Measurements from ENCODE around the gene C6orf89.

C6orf89 gene

DNA sequence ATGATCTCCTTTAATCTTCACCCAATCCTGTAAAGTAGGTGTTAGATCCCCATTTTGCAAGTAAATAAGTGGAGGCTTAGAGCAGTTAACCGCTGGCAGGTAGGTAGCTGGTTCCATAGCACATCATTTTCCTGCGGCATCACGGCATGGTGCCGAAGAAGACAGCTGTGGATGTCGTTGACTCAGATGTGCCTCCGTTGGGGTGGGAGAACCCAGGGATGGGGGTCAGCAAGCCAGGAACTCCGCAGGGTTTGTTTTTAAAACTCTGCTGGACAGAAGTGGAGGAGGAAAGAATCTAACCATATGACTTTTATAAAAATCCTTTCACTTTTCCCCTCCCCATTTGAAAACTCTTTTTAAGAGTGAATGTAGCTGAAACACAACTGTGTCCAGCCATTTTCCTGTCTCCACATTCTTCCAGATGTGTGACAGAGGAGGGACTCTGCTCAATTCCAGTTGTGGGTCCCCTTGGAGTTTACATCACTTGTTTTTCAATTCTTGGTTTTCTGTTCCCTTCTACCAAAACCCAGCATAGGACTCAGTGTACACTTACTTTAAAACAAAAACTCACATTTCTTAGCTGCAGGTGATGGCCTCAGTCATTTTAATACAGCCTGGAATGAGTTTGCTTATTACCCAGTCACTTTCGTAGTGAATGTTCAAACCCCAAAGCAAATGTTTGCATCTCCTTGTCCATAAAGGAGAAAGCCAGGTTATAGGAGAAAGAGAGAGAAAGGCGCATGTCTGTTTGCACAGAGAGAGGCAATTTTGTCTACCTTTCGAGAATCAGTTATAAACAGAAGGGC lies 41.2 kb downstream of the C6orf89 start:
- no peak for DNase-seq (ENCODE audit: extremely low read depth, low read depth)
- TF ChIP-seq, protein P1, sequence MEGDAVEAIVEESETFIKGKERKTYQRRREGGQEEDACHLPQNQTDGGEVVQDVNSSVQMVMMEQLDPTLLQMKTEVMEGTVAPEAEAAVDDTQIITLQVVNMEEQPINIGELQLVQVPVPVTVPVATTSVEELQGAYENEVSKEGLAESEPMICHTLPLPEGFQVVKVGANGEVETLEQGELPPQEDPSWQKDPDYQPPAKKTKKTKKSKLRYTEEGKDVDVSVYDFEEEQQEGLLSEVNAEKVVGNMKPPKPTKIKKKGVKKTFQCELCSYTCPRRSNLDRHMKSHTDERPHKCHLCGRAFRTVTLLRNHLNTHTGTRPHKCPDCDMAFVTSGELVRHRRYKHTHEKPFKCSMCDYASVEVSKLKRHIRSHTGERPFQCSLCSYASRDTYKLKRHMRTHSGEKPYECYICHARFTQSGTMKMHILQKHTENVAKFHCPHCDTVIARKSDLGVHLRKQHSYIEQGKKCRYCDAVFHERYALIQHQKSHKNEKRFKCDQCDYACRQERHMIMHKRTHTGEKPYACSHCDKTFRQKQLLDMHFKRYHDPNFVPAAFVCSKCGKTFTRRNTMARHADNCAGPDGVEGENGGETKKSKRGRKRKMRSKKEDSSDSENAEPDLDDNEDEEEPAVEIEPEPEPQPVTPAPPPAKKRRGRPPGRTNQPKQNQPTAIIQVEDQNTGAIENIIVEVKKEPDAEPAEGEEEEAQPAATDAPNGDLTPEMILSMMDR (IDR thresholded peaks at IDR 0.05; ENCODE audit: low read depth, low read length), result no peak

DNA sequence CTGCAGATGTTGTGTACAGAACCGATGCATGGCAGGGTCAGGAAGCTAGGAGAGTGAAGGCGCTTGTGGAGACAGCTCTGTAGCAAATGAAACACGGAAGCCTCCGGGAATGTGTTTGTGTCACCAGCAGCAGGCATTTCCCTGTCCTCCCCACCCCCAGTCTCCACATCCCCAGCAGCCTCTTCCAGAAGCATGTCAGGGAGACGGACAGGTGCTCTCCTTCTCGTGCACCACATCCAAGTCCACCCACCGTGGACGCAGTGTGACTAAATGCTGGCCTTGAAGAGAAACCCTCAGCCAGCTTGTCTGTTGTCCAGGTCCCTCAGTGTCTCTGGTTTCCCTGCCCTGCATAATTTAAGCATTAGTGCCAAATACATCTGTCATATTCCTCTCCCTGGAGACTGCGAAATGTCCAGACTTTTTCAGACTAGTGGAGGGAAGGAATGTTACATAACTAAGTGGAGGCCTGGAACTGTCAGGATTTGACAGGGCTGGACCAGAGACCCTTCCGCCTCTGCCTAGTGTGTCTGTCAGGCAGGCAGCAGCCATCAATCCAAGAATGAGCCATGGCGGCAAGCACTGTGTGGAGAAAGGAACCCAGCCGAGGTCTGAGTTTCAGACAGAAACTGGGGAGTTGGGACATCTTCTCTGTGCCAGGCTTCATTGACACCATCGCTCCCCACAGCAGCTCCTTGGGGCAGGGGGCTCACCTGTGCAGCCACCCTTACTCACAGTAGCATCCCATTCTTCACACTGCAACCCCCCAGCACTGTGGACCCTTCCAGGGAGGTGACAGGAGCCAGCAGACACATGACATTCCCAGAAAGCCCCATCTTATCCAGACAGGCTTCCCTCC lies 42.2 kb downstream of the C6orf89 start:
- no peak for DNase-seq (ENCODE audit: extremely low read depth, low read depth)

DNA sequence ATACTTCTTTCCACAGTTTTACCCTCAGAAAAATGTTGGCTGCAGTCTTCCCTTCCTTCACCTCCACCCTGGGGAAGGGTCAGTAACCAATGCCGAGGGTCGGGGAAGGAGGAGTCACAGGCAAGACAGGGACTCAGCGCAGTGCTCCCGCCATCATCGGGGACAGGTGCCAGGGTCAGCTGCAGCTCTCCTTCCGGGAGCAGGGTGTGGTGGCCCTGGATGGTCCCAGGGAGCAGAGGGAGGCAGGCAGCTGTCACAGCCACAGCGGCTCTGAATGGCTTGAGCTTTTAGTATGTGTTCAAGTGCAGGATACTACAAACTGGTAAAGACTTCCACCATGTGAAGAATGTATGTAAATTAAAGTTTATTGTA lies 42.8 kb downstream of the C6orf89 start:
- TF ChIP-seq, protein P1 (IDR thresholded peaks at IDR 0.05; ENCODE audit: low read depth, low read length), result no peak

More for the DNA sequence above, 42.2 kb downstream of the C6orf89 start:
- TF ChIP-seq, protein P1 (IDR thresholded peaks at IDR 0.05; ENCODE audit: low read depth, low read length), result no peak

DNA sequence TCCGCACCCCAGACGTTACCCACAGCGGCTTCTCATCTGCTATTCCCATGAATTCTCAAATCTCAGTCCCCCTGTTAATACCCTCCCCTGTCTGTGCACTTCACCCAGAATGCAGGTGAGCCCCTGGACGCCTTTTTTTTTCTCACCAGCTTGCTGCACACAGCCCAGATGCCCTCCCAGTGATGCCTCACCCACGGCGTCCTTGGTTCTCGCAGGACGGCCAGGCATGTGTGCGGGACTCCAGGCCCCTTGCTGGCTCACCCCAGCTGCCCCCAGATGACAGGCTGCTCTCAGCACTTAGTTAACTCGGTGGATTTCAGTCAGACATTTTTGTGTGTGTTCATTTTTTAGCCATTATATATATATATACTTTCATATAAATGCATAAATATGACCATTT lies 43.4 kb downstream of the C6orf89 start:
- TF ChIP-seq, protein P1 (IDR thresholded peaks at IDR 0.05; ENCODE audit: low read depth, low read length), result no peak
- no peak for DNase-seq (ENCODE audit: extremely low read depth, low read depth)

More for the DNA sequence above, 42.8 kb downstream of the C6orf89 start:
- DNase-seq (ENCODE audit: extremely low read depth, low read depth), result no peak

DNA sequence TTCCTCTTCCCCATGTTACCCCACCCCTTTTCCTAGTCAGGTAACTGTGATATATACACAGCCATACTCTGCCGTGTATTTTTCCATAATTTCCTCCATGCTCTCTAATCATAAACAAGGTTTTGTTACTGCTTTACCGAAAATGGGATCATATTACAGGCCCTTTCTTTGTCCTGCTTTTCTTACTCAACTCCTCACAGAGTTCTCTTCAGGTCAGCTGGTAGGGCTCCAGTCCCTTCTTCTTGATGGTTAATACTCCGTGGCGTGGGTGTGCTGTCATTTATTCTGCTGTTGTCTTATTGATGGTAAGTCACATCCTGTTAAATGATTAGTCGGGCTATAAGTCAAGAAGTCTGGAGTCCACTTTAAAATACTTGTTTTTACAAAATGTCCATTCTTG lies 43.9 kb downstream of the C6orf89 start:
- no peak for DNase-seq (ENCODE audit: extremely low read depth, low read depth)
- TF ChIP-seq, protein P1 (IDR thresholded peaks at IDR 0.05; ENCODE audit: low read depth, low read length), result no peak

DNA sequence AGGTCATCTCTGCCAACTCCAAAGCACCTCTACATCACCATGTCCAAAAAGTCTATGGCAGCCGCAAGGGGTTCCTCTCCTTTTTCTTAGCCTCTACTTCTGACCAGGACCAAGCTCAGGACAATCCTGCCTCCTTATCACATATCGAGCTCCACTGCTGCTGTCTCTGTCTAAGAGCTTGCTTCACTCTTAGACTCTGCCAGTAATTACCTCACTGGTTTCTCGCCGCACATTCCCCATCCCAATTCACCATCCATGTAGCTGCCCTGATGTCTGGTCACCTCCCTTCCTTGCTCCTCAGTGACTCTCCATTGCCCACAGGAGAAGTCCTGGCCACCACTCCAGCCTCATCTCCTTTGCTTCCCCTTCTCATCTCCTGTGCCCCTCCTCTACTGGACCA lies 44.7 kb downstream of the C6orf89 start:
- DNase-seq (ENCODE audit: extremely low read depth, low read depth), result no peak
- TF ChIP-seq, protein P1 (IDR thresholded peaks at IDR 0.05; ENCODE audit: low read depth, low read length), result no peak

DNA sequence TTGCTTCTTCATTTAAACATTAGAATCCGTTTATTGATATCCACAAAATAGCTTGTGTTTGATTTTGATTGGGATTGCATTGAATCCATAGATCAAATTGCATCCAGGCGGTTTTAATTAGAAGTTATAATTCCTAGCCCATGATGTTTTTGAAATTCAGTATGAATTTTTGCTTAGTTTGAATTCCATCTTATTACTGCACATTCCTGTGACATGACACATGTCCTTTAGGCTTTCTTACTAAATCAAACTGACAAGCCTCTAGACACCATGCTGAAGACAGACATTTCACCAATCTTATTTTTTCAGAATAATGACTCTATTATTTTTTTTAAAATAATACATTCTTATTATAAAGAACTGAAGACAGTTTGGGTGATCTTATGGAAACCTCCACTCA lies 47.4 kb downstream of the C6orf89 start:
- no peak for DNase-seq (ENCODE audit: extremely low read depth, low read depth)

More for the DNA sequence above, 47.4 kb downstream of the C6orf89 start:
- TF ChIP-seq, protein P1 (IDR thresholded peaks at IDR 0.05; ENCODE audit: low read depth, low read length), result no peak

Data from AG09319 (cell line).